Measurements from ENCODE around the gene UPB1. TPM values are rescaled to one million over a fixed set of nuclear protein-coding genes. Genes with fewer than 3 reads are reported as not detected.
"Not testable (repeated sequence)": the region's sequence is repeated elsewhere in the genome, so short reads cannot be mapped to it uniquely, and the experiment has no call there.

Gene UPB1
- total RNA-seq, 2 donors from 2014 or later, result 1.5 to 2.8 TPM

DNA sequence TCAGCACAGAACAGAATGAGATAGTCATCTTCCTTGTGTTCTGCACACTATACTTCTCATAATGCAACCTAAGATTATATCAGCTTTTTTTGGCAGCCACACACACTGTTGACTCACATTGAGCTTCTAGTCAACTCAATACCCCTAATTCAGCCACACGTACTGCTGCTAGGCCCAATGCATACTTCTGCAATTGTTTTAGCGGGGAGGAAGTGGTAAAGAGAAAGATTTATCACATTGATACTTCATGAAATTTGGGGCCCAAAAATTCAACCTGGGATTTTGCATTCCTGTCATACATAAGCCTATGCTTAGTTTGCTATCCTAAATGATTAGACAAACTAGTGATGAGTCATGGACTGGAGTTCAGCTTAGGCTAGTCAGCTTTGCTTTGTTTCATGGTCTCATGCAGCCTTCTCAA, 8.6 kb upstream of the UPB1 start:
- H3K4me1 Mint-ChIP-seq, result peaks cover 13% of the 10 kb centered on the region
- no peak for ATAC-seq
- H3K36me3 Mint-ChIP-seq (ENCODE audit: low read depth), result no peaks in the 10 kb centered on the region
- no peak overlapping the region for H3K27ac Mint-ChIP-seq
- H3K9me3 ChIP-seq (ENCODE audit: control insufficient read depth, low read length, poor library complexity, severe bottlenecking), result no peaks in the 10 kb centered on the region
- DNase-seq, result no peak
- H3K27me3 Mint-ChIP-seq, result peaks cover 16% of the 10 kb centered on the region
- no peak overlapping the region for H3K4me3 Mint-ChIP-seq

DNA sequence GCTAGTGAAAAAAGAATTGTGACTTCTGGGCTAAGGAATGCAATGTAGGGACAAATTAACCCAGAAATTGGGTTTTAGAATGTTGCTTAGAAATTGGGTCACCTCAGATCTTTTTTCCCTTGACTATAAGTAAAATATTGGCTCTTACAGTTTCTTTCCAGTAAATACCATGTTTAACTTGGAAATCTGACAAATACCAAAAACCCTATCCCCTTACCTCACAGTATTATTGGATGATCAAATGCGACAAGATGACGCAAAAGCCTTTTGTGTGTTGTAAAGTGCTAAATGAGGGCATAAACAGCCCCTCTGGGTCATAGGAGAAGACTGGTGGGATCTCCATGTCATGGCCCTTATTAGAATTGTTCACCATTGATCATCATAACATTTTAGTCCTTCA, 6.1 kb upstream of the UPB1 start:
- H3K36me3 Mint-ChIP-seq (ENCODE audit: low read depth), result peaks cover 5% of the 10 kb centered on the region
- ATAC-seq, result no peak
- DNase-seq, result no peak
- H3K27me3 Mint-ChIP-seq, result peaks cover 31% of the 10 kb centered on the region
- H3K27ac Mint-ChIP-seq, result no peak overlapping the region
- peaks cover 13% of the 10 kb centered on the region for H3K4me1 Mint-ChIP-seq
- no peak overlapping the region for H3K4me3 Mint-ChIP-seq
- H3K9me3 ChIP-seq (ENCODE audit: control insufficient read depth, low read length, poor library complexity, severe bottlenecking), result no peaks in the 10 kb centered on the region

DNA sequence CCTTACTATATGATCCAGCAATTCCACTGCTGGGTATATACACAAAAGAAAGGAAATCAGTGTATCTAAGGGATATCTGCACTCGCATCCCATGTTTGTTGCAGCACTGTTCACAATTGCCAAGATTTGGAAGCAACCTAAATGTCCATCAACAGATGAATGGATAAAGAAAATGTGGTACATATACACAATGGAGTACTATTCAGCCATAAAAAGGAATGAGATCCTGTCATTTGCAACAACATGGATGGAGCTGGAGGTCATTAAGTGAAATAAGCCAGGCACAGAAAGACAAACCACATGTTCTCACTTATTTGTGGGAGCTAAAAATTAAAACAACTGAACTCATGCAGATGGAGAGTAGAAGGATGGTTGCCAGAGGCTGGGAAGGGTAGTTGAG, 5.7 kb upstream of the UPB1 start:
- not testable (repeated sequence) for H3K27ac Mint-ChIP-seq
- H3K4me1 Mint-ChIP-seq, result peaks cover 13% of the 10 kb centered on the region

DNA sequence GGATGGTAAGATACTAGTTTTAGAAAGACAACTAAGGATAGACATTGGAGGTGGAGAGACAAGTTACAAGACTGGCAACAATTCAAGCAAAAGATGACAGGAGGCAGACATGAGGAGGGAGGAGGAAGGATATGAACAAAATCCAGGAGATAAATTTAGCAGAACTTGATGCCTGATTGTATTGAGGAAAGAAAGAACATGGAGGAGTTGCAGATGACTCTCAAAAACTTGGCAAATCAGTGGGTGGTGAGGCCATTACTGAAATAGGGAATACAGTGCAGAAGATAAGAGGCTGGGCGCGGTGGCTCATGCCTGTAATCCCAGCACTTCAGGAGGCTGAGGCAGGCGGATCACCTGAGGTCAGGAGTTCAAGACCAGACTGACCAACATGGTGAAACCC, 2.7 kb upstream of the UPB1 start:
- Mint-ChIP-seq H3K27ac (no peak overlapping the region), H3K27me3 (peaks cover 41% of the 10 kb centered on the region)

More for the DNA sequence above, 5.7 kb upstream of the UPB1 start:
- H3K9me3 ChIP-seq (ENCODE audit: control insufficient read depth, low read length, poor library complexity, severe bottlenecking); H3K36me3 Mint-ChIP-seq (ENCODE audit: low read depth); H3K4me3 Mint-ChIP-seq; DNase-seq; ATAC-seq: not testable (repeated sequence)
- H3K27me3 Mint-ChIP-seq, result peaks cover 35% of the 10 kb centered on the region

DNA sequence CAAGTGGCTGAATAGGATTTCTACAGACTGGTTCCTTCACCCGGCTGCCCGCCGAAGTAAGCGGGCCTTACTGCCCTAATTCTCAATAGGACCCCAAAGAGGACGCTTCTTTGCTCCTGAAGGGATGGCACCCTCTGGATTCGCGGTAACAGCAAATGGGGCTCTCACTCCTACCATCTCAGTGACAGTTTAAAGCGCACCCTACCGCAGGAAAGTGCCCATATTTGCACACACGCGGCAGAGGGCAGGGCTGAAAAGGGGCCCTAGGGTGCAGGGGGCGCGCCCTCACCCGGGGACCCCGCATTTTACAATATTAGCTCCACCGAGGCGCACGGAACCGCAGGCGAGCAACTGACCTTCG, 985 bp upstream of the UPB1 start:
- Mint-ChIP-seq H3K4me3 (no peak overlapping the region), H3K27me3 (peaks cover 40% of the 10 kb centered on the region), H3K27ac (no peak overlapping the region), H3K36me3 (ENCODE audit: low read depth) (peaks cover 5% of the 10 kb centered on the region), H3K4me1 (peaks cover 7% of the 10 kb centered on the region)
- ATAC-seq (no peak), DNase-seq (no peak)
- H3K9me3 ChIP-seq (ENCODE audit: control insufficient read depth, low read length, poor library complexity, severe bottlenecking), result no peaks in the 10 kb centered on the region

More for the DNA sequence above, 2.7 kb upstream of the UPB1 start:
- ATAC-seq (no peak), DNase-seq (no peak)
- Mint-ChIP-seq H3K36me3 (ENCODE audit: low read depth) (peaks cover 5% of the 10 kb centered on the region), H3K4me3 (no peak overlapping the region), H3K4me1 (peaks cover 2% of the 10 kb centered on the region)
- no peaks in the 10 kb centered on the region for H3K9me3 ChIP-seq (ENCODE audit: control insufficient read depth, low read length, poor library complexity, severe bottlenecking)

DNA sequence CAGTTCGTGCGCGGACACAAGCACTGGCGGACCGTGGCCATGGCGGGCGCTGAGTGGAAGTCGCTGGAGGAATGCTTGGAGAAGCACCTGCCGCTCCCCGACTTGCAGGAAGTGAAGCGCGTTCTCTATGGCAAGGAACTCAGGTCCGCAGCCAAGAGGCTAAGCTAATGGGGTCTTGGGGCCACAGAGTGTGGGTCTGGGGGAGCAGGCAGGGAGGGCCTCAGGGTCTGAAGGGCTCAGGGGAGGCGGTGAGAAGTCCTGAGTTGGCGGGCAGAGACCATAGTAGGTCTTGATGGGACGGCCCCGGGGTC, 188 bp downstream of the UPB1 start:
- DNase-seq, result no peak
- H3K4me1 Mint-ChIP-seq, result peaks cover 7% of the 10 kb centered on the region
- H3K4me3 Mint-ChIP-seq, result no peak overlapping the region
- H3K9me3 ChIP-seq (ENCODE audit: control insufficient read depth, low read length, poor library complexity, severe bottlenecking), result no peaks in the 10 kb centered on the region
- no peak overlapping the region for H3K27ac Mint-ChIP-seq
- H3K27me3 Mint-ChIP-seq, result peaks cover 35% of the 10 kb centered on the region
- no peak for ATAC-seq
- peaks cover 5% of the 10 kb centered on the region for H3K36me3 Mint-ChIP-seq (ENCODE audit: low read depth)

DNA sequence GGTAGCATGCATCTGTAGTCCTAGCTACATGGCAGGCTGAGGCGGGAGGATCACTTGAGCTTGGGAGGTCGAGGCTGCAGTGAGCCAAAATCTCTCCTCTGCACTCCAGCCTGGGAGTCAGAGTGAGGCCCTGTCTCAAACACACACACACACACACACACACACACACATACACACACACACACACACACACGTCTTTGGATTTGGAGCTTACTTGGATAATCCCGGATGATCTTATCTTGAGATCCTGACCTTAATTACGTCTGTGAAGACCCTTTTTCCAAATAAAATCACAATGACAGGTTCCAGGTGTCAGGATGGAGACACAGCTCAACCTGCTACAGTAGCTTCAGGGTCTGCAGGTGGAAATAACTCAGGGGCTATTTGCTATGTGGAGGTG, 1.1 kb downstream of the UPB1 start:
- DNase-seq, result no peak
- peaks cover 9% of the 10 kb centered on the region for H3K4me1 Mint-ChIP-seq
- no peaks in the 10 kb centered on the region for H3K9me3 ChIP-seq (ENCODE audit: control insufficient read depth, low read length, poor library complexity, severe bottlenecking)
- peaks cover 33% of the 10 kb centered on the region for H3K27me3 Mint-ChIP-seq
- H3K36me3 Mint-ChIP-seq (ENCODE audit: low read depth), result peaks cover 5% of the 10 kb centered on the region
- H3K27ac Mint-ChIP-seq, result peak overlapping the region; percentile 61
- H3K4me3 Mint-ChIP-seq, result no peak overlapping the region
- ATAC-seq, result no peak

DNA sequence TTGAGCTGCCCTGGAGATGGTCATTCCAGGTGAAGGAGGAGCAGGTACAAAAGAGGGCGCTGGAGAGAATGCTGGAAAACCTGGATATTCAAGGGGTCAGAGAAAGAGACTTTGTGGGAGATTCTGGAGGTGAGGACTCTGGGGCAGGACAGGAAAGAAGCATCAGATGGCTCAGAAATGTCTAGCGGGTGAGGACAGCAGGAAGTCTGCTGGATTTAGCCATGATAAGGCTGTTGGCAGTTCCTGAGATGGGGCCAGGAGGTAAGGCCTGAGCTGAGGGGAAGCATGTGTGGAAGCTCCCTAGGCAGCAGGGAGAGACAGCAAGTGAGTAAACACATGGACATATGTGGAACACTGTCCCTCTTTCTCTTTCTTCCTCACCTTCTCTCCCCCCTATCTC, 1.5 kb downstream of the UPB1 start:
- peaks cover 29% of the 10 kb centered on the region for H3K27me3 Mint-ChIP-seq
- no peak for DNase-seq
- H3K27ac Mint-ChIP-seq, result peak overlapping the region; percentile 61
- peaks cover 5% of the 10 kb centered on the region for H3K36me3 Mint-ChIP-seq (ENCODE audit: low read depth)
- no peak overlapping the region for H3K4me3 Mint-ChIP-seq
- ATAC-seq, result no peak
- H3K4me1 Mint-ChIP-seq, result peaks cover 9% of the 10 kb centered on the region
- H3K9me3 ChIP-seq (ENCODE audit: control insufficient read depth, low read length, poor library complexity, severe bottlenecking), result no peaks in the 10 kb centered on the region

DNA sequence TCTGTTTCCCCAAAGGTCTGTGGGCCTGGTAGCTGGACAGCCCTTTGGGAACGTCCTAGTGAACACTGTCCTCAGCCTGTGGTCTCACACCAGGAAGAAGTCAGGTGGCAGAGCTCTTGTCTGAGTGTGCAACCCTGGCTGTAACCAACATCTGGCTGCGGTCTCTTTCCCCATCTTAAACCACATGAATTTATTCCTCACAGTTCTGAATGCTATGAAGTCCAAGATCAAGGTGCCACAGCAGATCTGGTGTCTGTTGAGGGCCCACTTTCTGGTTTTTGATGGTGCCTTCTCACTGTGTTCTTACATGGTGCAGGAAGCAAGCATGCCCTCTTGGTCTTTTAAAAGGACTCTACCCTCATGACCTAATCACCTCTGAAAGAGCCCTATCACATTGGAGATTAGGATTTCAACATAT, 2.7 kb downstream of the UPB1 start:
- Mint-ChIP-seq H3K36me3 (ENCODE audit: low read depth) (no peaks in the 10 kb centered on the region), H3K27me3 (peaks cover 25% of the 10 kb centered on the region), H3K4me3 (no peak overlapping the region), H3K4me1 (peaks cover 10% of the 10 kb centered on the region), H3K27ac (no peak overlapping the region)
- DNase-seq (no peak), ATAC-seq (no peak)
- no peaks in the 10 kb centered on the region for H3K9me3 ChIP-seq (ENCODE audit: control insufficient read depth, low read length, poor library complexity, severe bottlenecking)

DNA sequence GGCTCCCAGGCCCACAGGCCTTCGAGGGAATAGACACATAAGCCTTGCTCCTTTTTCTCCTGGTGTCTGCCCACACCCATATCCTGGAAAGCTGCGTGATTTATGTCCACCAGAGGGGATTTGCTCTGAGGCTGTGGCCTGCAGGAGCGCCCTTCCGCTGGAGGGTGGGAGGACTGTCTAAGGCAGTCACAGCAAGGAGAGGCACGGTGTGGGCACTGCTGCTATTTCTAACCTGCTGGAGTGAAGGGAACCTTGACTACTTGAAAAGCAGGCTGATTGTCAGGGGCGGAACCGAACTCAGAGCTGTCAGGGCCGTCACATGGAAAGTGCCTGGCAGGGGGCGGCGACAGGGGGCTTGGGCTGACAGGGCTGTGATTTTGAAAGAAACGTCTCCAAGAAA, 3.7 kb downstream of the UPB1 start:
- Mint-ChIP-seq H3K27me3 (peaks cover 17% of the 10 kb centered on the region), H3K4me1 (peaks cover 16% of the 10 kb centered on the region), H3K36me3 (ENCODE audit: low read depth) (no peaks in the 10 kb centered on the region), H3K4me3 (no peak overlapping the region), H3K27ac (no peak overlapping the region)
- no peaks in the 10 kb centered on the region for H3K9me3 ChIP-seq (ENCODE audit: control insufficient read depth, low read length, poor library complexity, severe bottlenecking)
- no peak for ATAC-seq
- DNase-seq, result no peak

DNA sequence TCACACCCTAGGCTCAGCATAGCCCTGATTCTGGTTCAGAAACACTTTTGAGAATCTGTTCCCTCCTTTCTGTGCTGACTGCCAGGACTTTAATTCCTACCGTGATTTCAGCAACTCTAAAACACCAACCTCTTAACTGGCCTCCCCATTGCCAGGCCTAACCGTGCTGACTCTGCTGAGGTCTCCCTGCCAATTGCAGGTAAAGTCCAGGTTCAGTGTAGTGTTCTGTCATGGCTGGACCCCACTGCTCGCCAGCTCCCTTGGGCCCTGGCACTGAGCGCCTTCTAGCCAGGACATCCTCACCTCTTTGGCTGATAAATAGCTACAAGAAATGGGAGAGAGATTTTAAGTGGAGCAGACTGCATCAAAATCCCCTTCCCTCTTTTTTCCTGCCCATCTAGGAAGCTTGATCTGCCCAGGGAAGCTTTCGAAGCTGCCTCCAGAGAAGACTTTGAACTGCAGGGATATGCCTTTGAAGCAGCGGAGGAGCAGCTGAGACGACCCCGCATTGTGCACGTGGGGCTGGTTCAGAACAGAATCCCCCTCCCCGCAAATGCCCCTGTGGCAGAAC, 4.7 kb downstream of the UPB1 start:
- Mint-ChIP-seq H3K36me3 (ENCODE audit: low read depth) (no peaks in the 10 kb centered on the region), H3K27ac (no peak overlapping the region), H3K27me3 (peaks cover 12% of the 10 kb centered on the region), H3K4me1 (peaks cover 16% of the 10 kb centered on the region), H3K4me3 (no peak overlapping the region)
- no peak for DNase-seq
- ATAC-seq, result no peak
- no peaks in the 10 kb centered on the region for H3K9me3 ChIP-seq (ENCODE audit: control insufficient read depth, low read length, poor library complexity, severe bottlenecking)

DNA sequence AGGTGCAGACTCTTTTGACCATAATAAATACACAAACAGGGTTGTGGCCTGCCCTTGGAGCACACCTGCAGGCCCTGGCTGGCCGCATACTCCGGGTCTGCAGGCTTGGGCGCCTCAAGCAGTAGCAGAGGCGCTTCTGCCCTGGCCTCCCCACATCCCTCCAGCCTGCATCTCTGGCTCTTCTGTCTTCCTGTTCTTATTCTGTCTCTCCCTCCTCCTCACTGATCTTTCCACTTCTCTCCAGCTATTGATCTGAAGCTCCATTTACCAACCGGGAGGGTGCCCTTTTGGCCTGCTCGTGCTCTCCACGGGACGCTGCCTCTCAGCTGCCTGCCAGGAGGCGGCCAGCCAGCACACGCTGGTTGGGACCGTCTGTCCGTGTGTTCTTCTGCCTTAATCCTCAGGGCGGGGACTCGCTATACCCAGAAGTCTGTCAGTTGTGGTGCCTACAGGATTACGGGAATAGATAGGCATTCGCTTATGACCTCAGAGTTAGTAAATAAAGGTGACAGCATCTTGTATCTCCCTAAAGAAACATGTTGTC, 5.2 kb downstream of the UPB1 start:
- peaks cover 16% of the 10 kb centered on the region for H3K4me1 Mint-ChIP-seq
- no peaks in the 10 kb centered on the region for H3K36me3 Mint-ChIP-seq (ENCODE audit: low read depth)
- ATAC-seq (no peak), DNase-seq (no peak)
- H3K27ac Mint-ChIP-seq, result no peak overlapping the region
- no peaks in the 10 kb centered on the region for H3K9me3 ChIP-seq (ENCODE audit: control insufficient read depth, low read length, poor library complexity, severe bottlenecking)
- H3K27me3 Mint-ChIP-seq, result peaks cover 7% of the 10 kb centered on the region
- no peak overlapping the region for H3K4me3 Mint-ChIP-seq

DNA sequence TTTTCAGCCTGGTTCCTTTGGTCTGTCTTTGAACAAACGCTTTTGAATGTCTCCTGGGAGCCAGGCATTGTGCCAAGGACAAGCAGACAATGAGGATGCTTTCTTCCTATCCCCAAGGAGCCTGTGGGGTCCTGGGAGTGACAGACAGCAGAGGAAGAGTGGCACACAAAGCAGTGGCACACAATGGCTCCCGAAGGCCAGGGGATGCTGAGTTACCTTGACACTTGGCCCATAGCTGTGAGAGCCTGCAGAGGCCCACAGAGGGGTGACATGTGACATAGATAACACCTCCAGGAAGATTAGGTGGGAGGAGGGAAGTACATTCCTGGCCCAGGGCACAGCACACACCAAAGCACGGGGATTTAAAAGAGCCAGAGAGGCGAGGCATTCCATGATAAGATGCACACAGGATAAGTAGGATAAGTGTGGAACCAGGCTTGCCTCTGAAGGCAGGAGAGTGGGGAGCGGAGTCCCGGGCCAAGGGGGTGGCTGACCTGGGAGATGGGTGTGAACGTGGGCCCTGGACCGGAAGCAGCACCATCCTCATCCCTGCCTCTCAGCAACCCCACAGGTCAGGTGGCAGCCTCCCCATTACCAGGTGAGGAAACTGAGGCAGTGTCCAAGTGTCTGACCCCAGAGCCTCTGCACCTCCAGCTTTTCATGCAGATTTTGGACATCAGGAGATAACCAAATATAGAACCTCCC, 6.3 kb downstream of the UPB1 start:
- H3K4me3 Mint-ChIP-seq, result no peak overlapping the region
- no peak overlapping the region for H3K27ac Mint-ChIP-seq
- H3K4me1 Mint-ChIP-seq, result peaks cover 16% of the 10 kb centered on the region
- H3K36me3 Mint-ChIP-seq (ENCODE audit: low read depth), result peaks cover 1% of the 10 kb centered on the region
- no peak for DNase-seq
- peaks cover 6% of the 10 kb centered on the region for H3K27me3 Mint-ChIP-seq
- ATAC-seq, result no peak
- no peaks in the 10 kb centered on the region for H3K9me3 ChIP-seq (ENCODE audit: control insufficient read depth, low read length, poor library complexity, severe bottlenecking)

DNA sequence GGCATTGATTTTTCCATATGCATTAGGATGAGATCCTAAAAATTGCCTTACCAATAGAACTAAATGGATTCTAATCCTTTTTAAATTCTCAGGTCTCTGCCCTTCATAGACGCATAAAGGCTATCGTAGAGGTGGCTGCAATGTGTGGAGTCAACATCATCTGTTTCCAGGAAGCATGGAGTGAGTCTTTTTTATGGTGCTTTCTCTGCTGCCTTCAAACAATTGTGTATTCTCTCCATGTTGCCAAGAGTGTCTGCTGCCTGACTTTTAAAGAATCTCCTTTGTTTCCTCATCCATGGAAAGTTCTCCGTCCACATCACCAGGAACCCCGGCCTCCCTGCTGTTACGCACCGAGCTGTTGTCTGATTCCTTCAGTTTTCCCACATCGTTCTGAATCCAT, 6.9 kb downstream of the UPB1 start:
- DNase-seq, result no peak
- no peaks in the 10 kb centered on the region for H3K9me3 ChIP-seq (ENCODE audit: control insufficient read depth, low read length, poor library complexity, severe bottlenecking)
- H3K27ac Mint-ChIP-seq, result no peak overlapping the region
- H3K4me1 Mint-ChIP-seq, result peaks cover 16% of the 10 kb centered on the region
- H3K4me3 Mint-ChIP-seq, result no peak overlapping the region
- no peak for ATAC-seq
- peaks cover 2% of the 10 kb centered on the region for H3K36me3 Mint-ChIP-seq (ENCODE audit: low read depth)
- peaks cover 6% of the 10 kb centered on the region for H3K27me3 Mint-ChIP-seq

All from T-helper 17 cell (primary cell).